Body of pancreas (tissue), 4 donors: ENCODE data around the gene TNRC18.

ENCODE experiments used
- POLR2A ChIP-seq, 3 donors: fragments of 450-650 bp; IDR thresholded peaks; one replicate each; pipeline ENCODE4 v1.6.1; 2016; ENCODE audit warnings: antibody characterized with exemption in 3 of 3, mild to moderate bottlenecking in 2 of 3
- TF ChIP-seq, protein P1 (sequence below), 7 experiments: fragments of 450-650 bp in 4 of 7; fragments of 200-600 bp in 3 of 7; sonication (generic) in 3 of 7; IDR thresholded peaks; one replicate each; pipeline ENCODE4 v1.5.1; 2016 to 2019; ENCODE audit warnings: antibody characterized with exemption in 7 of 7

DNA sequence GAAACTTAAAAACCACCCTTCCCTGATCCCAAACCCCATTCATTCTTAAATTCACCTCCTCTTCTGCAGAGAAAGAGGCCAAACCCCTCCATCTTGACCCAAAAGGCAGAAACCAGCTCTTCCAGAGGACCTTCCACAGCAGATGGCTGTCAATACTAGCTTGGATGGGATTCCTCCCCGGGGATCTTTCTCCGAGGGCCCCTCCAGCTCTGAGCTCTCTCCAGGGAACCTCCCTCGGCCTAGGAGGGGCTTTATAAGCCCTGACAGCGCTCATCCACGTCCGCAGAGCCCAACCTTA lies 5.4 kb downstream of the TNRC18 start:
- TF ChIP-seq, protein P1, sequence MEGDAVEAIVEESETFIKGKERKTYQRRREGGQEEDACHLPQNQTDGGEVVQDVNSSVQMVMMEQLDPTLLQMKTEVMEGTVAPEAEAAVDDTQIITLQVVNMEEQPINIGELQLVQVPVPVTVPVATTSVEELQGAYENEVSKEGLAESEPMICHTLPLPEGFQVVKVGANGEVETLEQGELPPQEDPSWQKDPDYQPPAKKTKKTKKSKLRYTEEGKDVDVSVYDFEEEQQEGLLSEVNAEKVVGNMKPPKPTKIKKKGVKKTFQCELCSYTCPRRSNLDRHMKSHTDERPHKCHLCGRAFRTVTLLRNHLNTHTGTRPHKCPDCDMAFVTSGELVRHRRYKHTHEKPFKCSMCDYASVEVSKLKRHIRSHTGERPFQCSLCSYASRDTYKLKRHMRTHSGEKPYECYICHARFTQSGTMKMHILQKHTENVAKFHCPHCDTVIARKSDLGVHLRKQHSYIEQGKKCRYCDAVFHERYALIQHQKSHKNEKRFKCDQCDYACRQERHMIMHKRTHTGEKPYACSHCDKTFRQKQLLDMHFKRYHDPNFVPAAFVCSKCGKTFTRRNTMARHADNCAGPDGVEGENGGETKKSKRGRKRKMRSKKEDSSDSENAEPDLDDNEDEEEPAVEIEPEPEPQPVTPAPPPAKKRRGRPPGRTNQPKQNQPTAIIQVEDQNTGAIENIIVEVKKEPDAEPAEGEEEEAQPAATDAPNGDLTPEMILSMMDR (IDR thresholded peaks at IDR 0.05) = no peak
- TF ChIP-seq POLR2A (IDR thresholded peaks at IDR 0.05) = no peak
